ENCODE data around the gene OR12D3. TPM values are rescaled to one million over a fixed set of nuclear protein-coding genes. Genes with fewer than 3 reads are reported as not detected.

The OR12D3 gene
- not detected in 2 replicates for total RNA-seq

GRCh38 chr6:29375191-29375590 is at the start of gene OR12D3:
Gene OR12D3 (minus strand): TSS chr6:29375291. CDS start chr6:29375287, 4 bp downstream.

GRCh38 chr6:29414588-29414987 is 39.5 kb upstream of the OR12D3 start, which contains the start of gene OR12D1:
Gene OR12D1 (plus strand): TSS chr6:29414928.

GRCh38 chr6:29395331-29395730 is 20.2 kb upstream of the OR12D3 start, which contains the start of gene OR12D2:
Gene OR12D2 (plus strand): TSS chr6:29395631. CDS start chr6:29396700, 1,069 bp downstream.

GRCh38 chr6:29368765-29369164 is 6.3 kb downstream of the OR12D3 start, which contains the start of gene OR5V1:
Gene OR5V1 (minus strand): TSS chr6:29368865. CDS start chr6:29356195, 12,670 bp downstream.

Other genes with a start within 250 kb of the OR12D3 start
- gene OR2J2, start 204.4 kb downstream of the OR12D3 start, total RNA-seq, result not detected in 2 replicates
- not detected in 2 replicates for gene OR14J1, start 73.6 kb downstream of the OR12D3 start, total RNA-seq
- not detected in 2 replicates for gene OR5V1, start 6.4 kb downstream of the OR12D3 start, total RNA-seq
- not detected in 2 replicates for gene OR12D2, start 20.3 kb upstream of the OR12D3 start, total RNA-seq
- gene OR12D1, start 39.6 kb upstream of the OR12D3 start, total RNA-seq, result not detected in 2 replicates
- gene OR10C1, start 64.0 kb upstream of the OR12D3 start, total RNA-seq, result not detected in 2 replicates
- gene OR11A1, start 81.8 kb upstream of the OR12D3 start, total RNA-seq, result not detected in 2 replicates
- not detected in 2 replicates for gene OR2H1, start 81.9 kb upstream of the OR12D3 start, total RNA-seq
- gene MAS1L, start 112.7 kb upstream of the OR12D3 start, total RNA-seq, result not detected in 2 replicates
- not detected in 2 replicates for gene UBD, start 184.4 kb upstream of the OR12D3 start, total RNA-seq
- not detected in 2 replicates for gene OR2H2, start 209.8 kb upstream of the OR12D3 start, total RNA-seq

Measured in cardiac atrium fibroblast (primary cell).